ENCODE data around the gene SCN4B. TPM values are rescaled to one million over a fixed set of nuclear protein-coding genes. Genes with fewer than 3 reads are reported as not detected.
"Not testable (repeated sequence)": the region's sequence is repeated elsewhere in the genome, so short reads cannot be mapped to it uniquely, and the experiment has no call there.

The SCN4B gene
- total and polyA plus RNA-seq, 7 experiments from 2014 or later, result 0.19 TPM; not detected in 6

- POLR2A ChIA-PET, result interaction anchor here (0.6 to 2.1 kb wide), 16 partner anchors 11 to 162 kb away, joined by 3 to 8 read pairs (median 5); partner anchors contain the start of genes CD3E, JAML, MPZL2 and UBE4A
- intact Hi-C loops (cut with micrococcal nuclease), result loop anchor here (1.0 to 2.0 kb wide), 9 partner anchors 18 to 290 kb away; partner anchors contain the start of gene MPZL3 (in 1 of the 2)
- no peaks in the 10 kb centered on the region for H3K27me3 Mint-ChIP-seq
- CTCF ChIA-PET, result interaction anchor here (0.5 to 3.8 kb wide), 45 partner anchors 10 to 488 kb away, joined by 3 to 56 read pairs (median 5); partner anchors contain the start of genes CD3E, JAML, MPZL2 and MPZL3
- ATAC-seq (peak; percentile 80), DNase-seq (peak; percentile 66 to 82 (median 75))
- peaks cover 5 to 14% (median 11%) of the 10 kb centered on the region in 7 donors for H3K4me1 Mint-ChIP-seq
- Histone ChIP-seq H3K27ac (ENCODE audit: low read depth, low read length) (peak overlapping the region; percentile 10), H3K9me3 (ENCODE audit: control insufficient read depth in 2 of 3, low read length in 3 of 3) (no peaks in the 10 kb centered on the region), H3K36me3 (ENCODE audit: control insufficient read depth in 2 of 3, insufficient read depth in 3 of 3, low read length in 3 of 3) (peaks cover 0 to 59% (median 9%) of the 10 kb centered on the region in 3 experiments), H3K27me3 (ENCODE audit: control insufficient read depth in 2 of 2, insufficient read depth in 2 of 2, low read length in 2 of 2) (no peaks in the 10 kb centered on the region), H3K4me1 (ENCODE audit: control insufficient read depth in 2 of 2, insufficient read depth in 2 of 2, low read length in 2 of 2) (peaks cover 28 to 47% of the 10 kb centered on the region in 2 donors), H3K4me3 (ENCODE audit: low read length) (no peak overlapping the region)
- peak overlapping the region; percentile 16 to 84 (median 76) for H3K27ac Mint-ChIP-seq
- H3K36me3 Mint-ChIP-seq, result peaks cover 0 to 44% (median 14%) of the 10 kb centered on the region in 5 donors
- H3K9me3 Mint-ChIP-seq, result no peaks in the 10 kb centered on the region
- H3K4me3 Mint-ChIP-seq, result peak overlapping the region in 7 of 10 donors; percentile 12 to 53 (median 38)
Measured at GRCh38 chr11:118198370-118198769, 45.7 kb upstream of the SCN4B start.

DNA sequence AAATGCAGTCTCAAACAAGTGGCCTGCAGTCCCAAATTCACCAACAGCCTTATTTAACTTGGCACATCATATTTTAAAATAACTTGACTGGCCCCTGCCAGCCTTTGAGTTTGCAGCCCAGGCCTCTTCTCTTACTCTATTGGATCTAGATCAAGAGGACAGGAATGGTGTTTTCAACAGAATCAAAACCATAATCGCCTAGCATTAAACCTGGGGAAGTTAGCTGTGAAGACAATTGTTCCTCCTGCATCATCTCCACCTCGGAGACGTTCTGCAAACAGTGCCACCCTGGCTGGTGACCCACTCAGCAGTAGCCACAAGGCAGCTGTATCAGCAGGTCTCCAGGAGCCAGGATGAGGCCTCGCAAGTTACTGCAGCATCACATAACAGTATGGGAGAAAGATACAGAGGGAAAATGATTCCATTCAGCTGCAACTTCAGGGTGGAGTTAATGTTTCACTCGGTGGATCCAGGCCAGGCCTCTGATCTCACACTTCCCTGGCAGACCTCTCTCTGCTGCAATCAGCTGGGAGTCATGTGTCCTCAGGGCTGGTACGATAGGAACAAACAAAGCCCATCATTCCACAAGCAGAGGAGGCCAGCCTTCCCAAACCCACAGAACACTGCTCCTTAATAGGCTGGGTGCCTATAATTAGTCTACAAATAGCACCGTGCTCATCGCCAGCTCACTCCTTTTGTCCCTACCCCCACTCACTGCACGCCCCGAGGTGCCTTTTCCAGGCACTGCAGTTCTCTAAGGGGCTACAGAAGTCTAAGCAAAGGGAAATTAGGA lies 42.4 kb upstream of the SCN4B start:
- POLR2A ChIA-PET, result no interaction called here
- peak overlapping the region in 3 of 9 donors; percentile 2 to 59 (median 5) for H3K27ac Mint-ChIP-seq

DNA sequence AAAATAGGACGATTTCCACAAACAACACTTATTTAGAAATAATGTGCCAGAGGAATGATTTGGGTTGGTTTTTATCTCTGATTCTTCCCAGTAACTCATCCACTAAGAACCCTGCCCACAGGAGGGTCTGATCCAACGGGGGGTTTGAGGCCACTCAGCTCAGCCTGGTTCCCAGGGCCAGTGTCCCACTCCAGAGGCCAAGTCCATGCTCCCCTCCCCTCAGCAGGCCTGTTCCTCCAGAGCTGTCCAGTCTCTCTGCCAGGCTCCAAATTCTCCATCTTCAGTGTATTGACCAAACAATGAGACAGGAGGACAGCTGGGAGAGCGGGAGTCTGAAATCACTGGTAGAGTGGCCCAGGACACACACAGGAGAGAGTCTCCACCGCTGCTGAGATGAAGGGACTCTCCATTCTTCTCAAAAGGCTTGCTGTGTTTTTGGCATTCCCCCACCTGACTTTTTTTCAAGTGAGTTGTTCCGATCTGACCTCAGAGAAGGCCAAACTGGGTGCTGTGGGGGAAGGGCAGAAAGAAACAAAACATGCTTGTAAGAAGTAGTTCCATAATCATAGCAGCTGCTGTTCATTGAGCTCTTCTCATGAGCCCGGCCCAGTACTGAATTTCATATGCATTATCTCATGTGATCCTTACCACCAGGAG lies 41.4 kb upstream of the SCN4B start:
- peaks cover 0 to 50% (median 9%) of the 10 kb centered on the region in 3 experiments for H3K36me3 ChIP-seq (ENCODE audit: control insufficient read depth in 2 of 3, insufficient read depth in 3 of 3, low read length in 3 of 3)
- intact Hi-C loops (cut with micrococcal nuclease), result no loop called here
- peak overlapping the region in 1 of 9 donors; percentile 40 for H3K27ac Mint-ChIP-seq
- no peak for ATAC-seq
- ChIA-PET POLR2A (no interaction called here), CTCF (interaction anchor here (1.4 kb wide), 1 partner anchor 96 kb away, joined by 4 read pairs; no protein-coding TSS in a partner anchor)
- H3K4me1 ChIP-seq (ENCODE audit: control insufficient read depth in 2 of 2, insufficient read depth in 2 of 2, low read length in 2 of 2), result peaks cover 0 to 10% of the 10 kb centered on the region in 2 donors
- peaks cover 0 to 12% (median 0%) of the 10 kb centered on the region in 5 donors for H3K27me3 Mint-ChIP-seq
- H3K9me3 Mint-ChIP-seq, result peaks cover 0 to 21% (median 6%) of the 10 kb centered on the region in 11 donors
- H3K27ac ChIP-seq (ENCODE audit: low read depth, low read length), result no peak overlapping the region
- H3K4me1 Mint-ChIP-seq, result peaks cover 5 to 11% (median 10%) of the 10 kb centered on the region in 7 donors
- H3K4me3 ChIP-seq (ENCODE audit: low read length), result no peak overlapping the region
- no peak overlapping the region for H3K4me3 Mint-ChIP-seq
- no peak for DNase-seq
- H3K9me3 ChIP-seq (ENCODE audit: control insufficient read depth in 2 of 3, low read length in 3 of 3), result no peaks in the 10 kb centered on the region
- H3K36me3 Mint-ChIP-seq, result peaks cover 10 to 61% (median 37%) of the 10 kb centered on the region in 5 donors
- no peaks in the 10 kb centered on the region for H3K27me3 ChIP-seq (ENCODE audit: control insufficient read depth in 2 of 2, insufficient read depth in 2 of 2, low read length in 2 of 2)

More for the DNA sequence above, 42.4 kb upstream of the SCN4B start:
- peaks cover 0 to 13% (median 6%) of the 10 kb centered on the region in 11 donors for H3K9me3 Mint-ChIP-seq
- ATAC-seq, result no peak
- H3K4me3 ChIP-seq (ENCODE audit: low read length), result no peak overlapping the region
- DNase-seq, result no peak
- CTCF ChIA-PET, result interaction anchor here (0.7 to 1.4 kb wide), 2 partner anchors 91 to 95 kb away, joined by 3 to 4 read pairs; no protein-coding TSS in a partner anchor
- H3K27me3 Mint-ChIP-seq, result peaks cover 0 to 3% (median 0%) of the 10 kb centered on the region in 5 donors
- H3K4me1 ChIP-seq (ENCODE audit: control insufficient read depth in 2 of 2, insufficient read depth in 2 of 2, low read length in 2 of 2), result peaks cover 0 to 14% of the 10 kb centered on the region in 2 donors
- peaks cover 0 to 50% (median 9%) of the 10 kb centered on the region in 3 experiments for H3K36me3 ChIP-seq (ENCODE audit: control insufficient read depth in 2 of 3, insufficient read depth in 3 of 3, low read length in 3 of 3)
- no peak overlapping the region for H3K4me3 Mint-ChIP-seq
- H3K27ac ChIP-seq (ENCODE audit: low read depth, low read length), result no peak overlapping the region
- H3K9me3 ChIP-seq (ENCODE audit: control insufficient read depth in 2 of 3, low read length in 3 of 3), result no peaks in the 10 kb centered on the region
- H3K27me3 ChIP-seq (ENCODE audit: control insufficient read depth in 2 of 2, insufficient read depth in 2 of 2, low read length in 2 of 2), result no peaks in the 10 kb centered on the region
- H3K36me3 Mint-ChIP-seq, result peaks cover 10 to 64% (median 37%) of the 10 kb centered on the region in 5 donors
- intact Hi-C loops (cut with micrococcal nuclease), result no loop called here
- peaks cover 5 to 14% (median 11%) of the 10 kb centered on the region in 7 donors for H3K4me1 Mint-ChIP-seq

- CTCF ChIA-PET; ATAC-seq; H3K27me3 ChIP-seq (ENCODE audit: control insufficient read depth in 2 of 2, insufficient read depth in 2 of 2, low read length in 2 of 2); H3K9me3 ChIP-seq (ENCODE audit: control insufficient read depth in 2 of 3, low read length in 3 of 3); POLR2A ChIA-PET; H3K27ac ChIP-seq (ENCODE audit: low read depth, low read length); intact Hi-C loops (cut with micrococcal nuclease); H3K4me1 ChIP-seq (ENCODE audit: control insufficient read depth in 2 of 2, insufficient read depth in 2 of 2, low read length in 2 of 2); DNase-seq; H3K4me3 Mint-ChIP-seq; H3K4me3 ChIP-seq (ENCODE audit: low read length); H3K4me1 Mint-ChIP-seq: not testable (repeated sequence)
- Mint-ChIP-seq H3K27me3 (peaks cover 0 to 22% (median 5%) of the 10 kb centered on the region in 5 donors), H3K9me3 (peaks cover 0 to 21% (median 6%) of the 10 kb centered on the region in 11 donors), H3K27ac (peak overlapping the region in 2 of 9 donors; percentile 40 to 44), H3K36me3 (peaks cover 10 to 54% (median 37%) of the 10 kb centered on the region in 5 donors)
- peaks cover 0 to 45% (median 9%) of the 10 kb centered on the region in 3 experiments for H3K36me3 ChIP-seq (ENCODE audit: control insufficient read depth in 2 of 3, insufficient read depth in 3 of 3, low read length in 3 of 3)
Measured at GRCh38 chr11:118192817-118193216, 40.2 kb upstream of the SCN4B start.

DNA sequence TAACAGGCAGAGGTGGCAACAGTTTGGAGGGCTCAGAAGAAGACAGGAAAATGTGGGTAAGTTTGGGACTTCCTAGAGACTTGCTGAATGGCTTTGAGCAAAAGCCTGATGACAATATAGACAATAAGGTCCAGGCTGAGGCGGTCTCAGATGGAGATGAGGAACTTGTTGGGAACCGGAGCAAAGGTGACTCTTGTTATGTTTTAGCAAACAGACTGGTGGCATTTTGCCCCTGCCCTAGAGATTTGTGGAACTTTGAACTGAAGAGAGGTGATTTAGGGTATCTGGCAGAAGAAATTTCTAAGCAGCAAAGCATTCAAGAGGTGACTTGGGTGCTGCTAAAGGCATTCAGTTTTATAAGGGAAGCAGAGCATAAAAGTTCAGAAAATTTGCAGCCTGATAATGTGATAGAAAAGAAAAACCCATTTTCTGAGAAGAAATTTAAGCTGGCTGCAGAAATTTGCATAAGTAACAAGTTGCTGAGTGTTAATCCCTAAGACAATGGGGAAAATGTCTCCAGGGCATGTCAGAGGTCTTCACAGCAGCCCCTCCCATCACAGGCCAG lies 38.4 kb upstream of the SCN4B start:
- peaks cover 0 to 28% (median 0%) of the 10 kb centered on the region in 3 experiments for H3K36me3 ChIP-seq (ENCODE audit: control insufficient read depth in 2 of 3, insufficient read depth in 3 of 3, low read length in 3 of 3)
- intact Hi-C loops (cut with micrococcal nuclease); H3K27me3 ChIP-seq (ENCODE audit: control insufficient read depth in 2 of 2, insufficient read depth in 2 of 2, low read length in 2 of 2); H3K27ac Mint-ChIP-seq; H3K4me1 ChIP-seq (ENCODE audit: control insufficient read depth in 2 of 2, insufficient read depth in 2 of 2, low read length in 2 of 2); H3K4me3 Mint-ChIP-seq; H3K9me3 ChIP-seq (ENCODE audit: control insufficient read depth in 2 of 3, low read length in 3 of 3); H3K4me3 ChIP-seq (ENCODE audit: low read length); POLR2A ChIA-PET; DNase-seq; H3K4me1 Mint-ChIP-seq; CTCF ChIA-PET; H3K27ac ChIP-seq (ENCODE audit: low read depth, low read length); ATAC-seq: not testable (repeated sequence)
- Mint-ChIP-seq H3K27me3 (peaks cover 0 to 35% (median 17%) of the 10 kb centered on the region in 5 donors), H3K9me3 (peaks cover 0 to 21% (median 6%) of the 10 kb centered on the region in 11 donors), H3K36me3 (peaks cover 10 to 42% (median 33%) of the 10 kb centered on the region in 5 donors)
